GM23338 (cell line): ENCODE measurements around the gene PRKAA1. TPM values are rescaled to one million over a fixed set of nuclear protein-coding genes. Genes with fewer than 3 reads are reported as not detected.

Experiments
- ATAC-seq: fragments of 200-7000 bp; cut with Tn5 transposase; 3 replicates; pipeline ENCODE4 v1.9.1; 2020
- DNase-seq: peaks from one replicate; pipeline ENCODE4 v3.0.0-alpha.2; 2015; ENCODE audit warnings: low spot score
- H2AFZ ChIP-seq: fragments of 200-600 bp; sonication (generic); 2 replicates; pipeline ENCODE4 v1.8.0; 2016; ENCODE audit warnings: antibody characterized with exemption, mild to moderate bottlenecking, moderate library complexity
- H3F3A ChIP-seq: fragments of 200-600 bp; sonication (generic); replicated peaks from 2 replicates; pipeline ENCODE4 v1.8.0; 2017; ENCODE audit warnings: antibody characterized with exemption, mixed run types, low read depth
- H3K27ac ChIP-seq: fragments of 200-600 bp; sonication (generic); 2 replicates; pipeline ENCODE4 v1.6.1; 2016; ENCODE audit warnings: low read depth
- H3K27me3 ChIP-seq: fragments of 200-600 bp; sonication (generic); 2 replicates; pipeline ENCODE4 v1.8.0; 2016; ENCODE audit warnings: mild to moderate bottlenecking, mixed run types, moderate library complexity; ENCODE audit not compliant: insufficient read depth
- H3K36me3 ChIP-seq: fragments of 200-600 bp; sonication (generic); 2 replicates; pipeline ENCODE4 v1.8.0; 2016; ENCODE audit warnings: mild to moderate bottlenecking; ENCODE audit not compliant: insufficient read depth
- H3K4me1 ChIP-seq: fragments of 200-600 bp; sonication (generic); 2 replicates; pipeline ENCODE4 v1.8.0; 2016; ENCODE audit warnings: mild to moderate bottlenecking, moderate library complexity; ENCODE audit not compliant: insufficient read depth
- H3K4me2 ChIP-seq: fragments of 200-600 bp; sonication (generic); 2 replicates; pipeline ENCODE4 v1.7.1; 2017; ENCODE audit warnings: mixed run types
- H3K4me3 ChIP-seq: fragments of 200-600 bp; sonication (generic); 2 replicates; pipeline ENCODE4 v1.6.1; 2016; ENCODE audit warnings: mixed run types
- H3K79me2 ChIP-seq: fragments of 200-600 bp; sonication (generic); replicated peaks from 2 replicates; pipeline ENCODE4 v1.8.0; 2017; ENCODE audit warnings: mild to moderate bottlenecking; ENCODE audit not compliant: insufficient read depth
- H3K9me2 ChIP-seq: fragments of 200-600 bp; sonication (generic); 2 replicates; pipeline ENCODE4 v1.8.0; 2017; ENCODE audit not compliant: insufficient read depth
- H4K20me1 ChIP-seq: fragments of 200-600 bp; sonication (generic); replicated peaks from 2 replicates; pipeline ENCODE4 v1.8.0; 2017; ENCODE audit warnings: mild to moderate bottlenecking; ENCODE audit not compliant: insufficient read depth
- H3K27ac Mint-ChIP-seq: 2 replicates; pipeline ENCODE4 v1.8.0; 2020; ENCODE audit warnings: inconsistent platforms, mild to moderate bottlenecking, moderate library complexity, mixed read lengths
- H3K27me3 Mint-ChIP-seq: 3 replicates; pipeline ENCODE4 v1.8.0; 2022; ENCODE audit warnings: low read depth, mild to moderate bottlenecking, moderate library complexity, mixed read lengths, inconsistent platforms; ENCODE audit not compliant: insufficient read depth, poor library complexity
- H3K36me3 Mint-ChIP-seq: 3 replicates; pipeline ENCODE4 v1.8.0; 2021; ENCODE audit warnings: low read depth, mild to moderate bottlenecking, inconsistent platforms, moderate library complexity, mixed read lengths
- H3K4me1 Mint-ChIP-seq: 3 replicates; pipeline ENCODE4 v1.8.0; 2020; ENCODE audit warnings: mild to moderate bottlenecking, inconsistent platforms, mixed read lengths
- H3K4me3 Mint-ChIP-seq: 3 replicates; pipeline ENCODE4 v1.8.0; 2021; ENCODE audit warnings: moderate library complexity, mild to moderate bottlenecking, inconsistent platforms, mixed read lengths
- H3K9me3 Mint-ChIP-seq: 3 replicates; pipeline ENCODE4 v1.8.0; 2020; ENCODE audit warnings: moderate library complexity, mild to moderate bottlenecking, inconsistent platforms, mixed read lengths
- CREB1 ChIP-seq: fragments of 250-450 bp; sonication (Bioruptor Pico); IDR thresholded peaks from 2 replicates; pipeline ENCODE4 v1.5.0; 2020; ENCODE audit warnings: low read depth, mild to moderate bottlenecking, moderate library complexity
- JUNB ChIP-seq: IDR thresholded peaks from one replicate; pipeline ENCODE4 v1.6.1; 2016; ENCODE audit warnings: antibody characterized with exemption; ENCODE audit not compliant: unreplicated experiment
- NANOG ChIP-seq: IDR thresholded peaks from 2 replicates; pipeline ENCODE4 v1.6.1; 2016; ENCODE audit warnings: antibody characterized with exemption, borderline replicate concordance
- ZNF331 ChIP-seq: fragments of 250-450 bp; sonication (Bioruptor Pico); IDR thresholded peaks from 2 replicates; pipeline ENCODE4 v1.5.0; 2020; ENCODE audit warnings: low read depth, mild to moderate bottlenecking, moderate library complexity
- polyA plus RNA-seq: library from polyadenylated mRNA; unstranded; fragments of >200 nt; fragmentation: Nextera tagmentation; extraction: Ambion mirVana; gene quantifications from 2 replicates; pipeline ENCODE4 v1.2.1, GENCODE V29; 2016
- total RNA-seq: library from RNA; depleted of rRNA; stranded (reverse); fragments of >200 nt; shearing (Covaris generic); gene quantifications from 2 replicates; pipeline ENCODE4 v1.2.3, GENCODE V29; 2014
- TF ChIP-seq, protein P1 (sequence below): IDR thresholded peaks from 2 replicates; pipeline ENCODE4 v1.6.1; 2016; ENCODE audit warnings: antibody characterized with exemption
- TF ChIP-seq, protein P2 (sequence below), 2 experiments: fragments of 200-600 bp in 1 of 2; sonication (generic) in 1 of 2; conservative IDR thresholded peaks; 2 replicates each; pipeline versions ENCODE4 v1.5.1 to v1.6.1; 2016 to 2017; ENCODE audit warnings: antibody characterized with exemption in 2 of 2, low read depth in 2 of 2, mild to moderate bottlenecking in 2 of 2, moderate library complexity in 1 of 2
- TF ChIP-seq, protein P3 (sequence below): fragments of 250-450 bp; sonication (Bioruptor Pico); IDR thresholded peaks from 2 replicates; pipeline ENCODE4 v1.5.0; 2020; ENCODE audit warnings: mild to moderate bottlenecking, moderate library complexity

PRKAA1 gene
- total and polyA plus RNA-seq, 2 experiments from 2014 or later = 10.3 to 35.0 TPM

GRCh38 chr5:40738502-40738901, 59.7 kb downstream of the PRKAA1 start (continued):
- TF ChIP-seq, protein P1, sequence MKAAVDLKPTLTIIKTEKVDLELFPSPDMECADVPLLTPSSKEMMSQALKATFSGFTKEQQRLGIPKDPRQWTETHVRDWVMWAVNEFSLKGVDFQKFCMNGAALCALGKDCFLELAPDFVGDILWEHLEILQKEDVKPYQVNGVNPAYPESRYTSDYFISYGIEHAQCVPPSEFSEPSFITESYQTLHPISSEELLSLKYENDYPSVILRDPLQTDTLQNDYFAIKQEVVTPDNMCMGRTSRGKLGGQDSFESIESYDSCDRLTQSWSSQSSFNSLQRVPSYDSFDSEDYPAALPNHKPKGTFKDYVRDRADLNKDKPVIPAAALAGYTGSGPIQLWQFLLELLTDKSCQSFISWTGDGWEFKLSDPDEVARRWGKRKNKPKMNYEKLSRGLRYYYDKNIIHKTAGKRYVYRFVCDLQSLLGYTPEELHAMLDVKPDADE = no peak
- no peak for TF ChIP-seq NANOG

GRCh38 chr5:40736103-40736875, 61.9 kb downstream of the PRKAA1 start:
- Mint-ChIP-seq H3K4me3 (no peak overlapping the region), H3K27me3 (peaks cover 2% of the 10 kb centered on the region), H3K4me1 (no peaks in the 10 kb centered on the region; the same call in 2 of the 3 replicates), H3K27ac (no peak overlapping the region), H3K9me3 (peaks cover 4% of the 10 kb centered on the region; the same call in 1 of the 3 replicates), H3K36me3 (peaks cover 12% of the 10 kb centered on the region; the same call in 2 of the 3 replicates)
- DNase-seq (peak; percentile 71), ATAC-seq (peak; percentile 48; the same call in 2 of the 3 replicates)
- Histone ChIP-seq H3K4me3 (no peak overlapping the region), H3K79me2 (no peaks in the 10 kb centered on the region), H3F3A (no peaks in the 10 kb centered on the region), H3K27me3 (no peaks in the 10 kb centered on the region), H3K9me2 (no peaks in the 10 kb centered on the region), H3K36me3 (no peaks in the 10 kb centered on the region), H2AFZ (no peak overlapping the region), H3K27ac (no peak overlapping the region), H3K4me2 (no peak overlapping the region), H3K4me1 (no peaks in the 10 kb centered on the region), H4K20me1 (no peaks in the 10 kb centered on the region; the same call in 1 of the 2 replicates)
- TF ChIP-seq, protein P2, sequence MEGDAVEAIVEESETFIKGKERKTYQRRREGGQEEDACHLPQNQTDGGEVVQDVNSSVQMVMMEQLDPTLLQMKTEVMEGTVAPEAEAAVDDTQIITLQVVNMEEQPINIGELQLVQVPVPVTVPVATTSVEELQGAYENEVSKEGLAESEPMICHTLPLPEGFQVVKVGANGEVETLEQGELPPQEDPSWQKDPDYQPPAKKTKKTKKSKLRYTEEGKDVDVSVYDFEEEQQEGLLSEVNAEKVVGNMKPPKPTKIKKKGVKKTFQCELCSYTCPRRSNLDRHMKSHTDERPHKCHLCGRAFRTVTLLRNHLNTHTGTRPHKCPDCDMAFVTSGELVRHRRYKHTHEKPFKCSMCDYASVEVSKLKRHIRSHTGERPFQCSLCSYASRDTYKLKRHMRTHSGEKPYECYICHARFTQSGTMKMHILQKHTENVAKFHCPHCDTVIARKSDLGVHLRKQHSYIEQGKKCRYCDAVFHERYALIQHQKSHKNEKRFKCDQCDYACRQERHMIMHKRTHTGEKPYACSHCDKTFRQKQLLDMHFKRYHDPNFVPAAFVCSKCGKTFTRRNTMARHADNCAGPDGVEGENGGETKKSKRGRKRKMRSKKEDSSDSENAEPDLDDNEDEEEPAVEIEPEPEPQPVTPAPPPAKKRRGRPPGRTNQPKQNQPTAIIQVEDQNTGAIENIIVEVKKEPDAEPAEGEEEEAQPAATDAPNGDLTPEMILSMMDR (conservative IDR thresholded peaks at IDR 0.05; ENCODE audit: low read depth in 2 of 2) = peak; percentile 71 to 73
- TF ChIP-seq NANOG = no peak

GRCh38 chr5:40735609-40736008, 62.6 kb downstream of the PRKAA1 start:
- Mint-ChIP-seq H3K27me3 (peaks cover 2% of the 10 kb centered on the region), H3K36me3 (peaks cover 8% of the 10 kb centered on the region; the same call in 2 of the 3 replicates), H3K4me3 (no peak overlapping the region), H3K27ac (no peak overlapping the region), H3K4me1 (no peaks in the 10 kb centered on the region; the same call in 2 of the 3 replicates), H3K9me3 (peaks cover 3% of the 10 kb centered on the region; the same call in 1 of the 3 replicates)
- ATAC-seq (no peak), DNase-seq (no peak)
- H3K79me2 ChIP-seq = no peaks in the 10 kb centered on the region
- H2AFZ ChIP-seq = no peak overlapping the region
- H3K9me2 ChIP-seq = no peaks in the 10 kb centered on the region
- H3K4me1 ChIP-seq = no peaks in the 10 kb centered on the region
- no peak overlapping the region for H3K27ac ChIP-seq
- H3K4me3 ChIP-seq = no peak overlapping the region
- H3K4me2 ChIP-seq = no peak overlapping the region
- H4K20me1 ChIP-seq = no peaks in the 10 kb centered on the region; the same call in 1 of the 2 replicates
- no peaks in the 10 kb centered on the region for H3K27me3 ChIP-seq
- TF ChIP-seq CREB1 (no peak), ZNF331 (CRISPR knock-in tag) (no peak), JUNB (no peak)
- TF ChIP-seq, protein P3, sequence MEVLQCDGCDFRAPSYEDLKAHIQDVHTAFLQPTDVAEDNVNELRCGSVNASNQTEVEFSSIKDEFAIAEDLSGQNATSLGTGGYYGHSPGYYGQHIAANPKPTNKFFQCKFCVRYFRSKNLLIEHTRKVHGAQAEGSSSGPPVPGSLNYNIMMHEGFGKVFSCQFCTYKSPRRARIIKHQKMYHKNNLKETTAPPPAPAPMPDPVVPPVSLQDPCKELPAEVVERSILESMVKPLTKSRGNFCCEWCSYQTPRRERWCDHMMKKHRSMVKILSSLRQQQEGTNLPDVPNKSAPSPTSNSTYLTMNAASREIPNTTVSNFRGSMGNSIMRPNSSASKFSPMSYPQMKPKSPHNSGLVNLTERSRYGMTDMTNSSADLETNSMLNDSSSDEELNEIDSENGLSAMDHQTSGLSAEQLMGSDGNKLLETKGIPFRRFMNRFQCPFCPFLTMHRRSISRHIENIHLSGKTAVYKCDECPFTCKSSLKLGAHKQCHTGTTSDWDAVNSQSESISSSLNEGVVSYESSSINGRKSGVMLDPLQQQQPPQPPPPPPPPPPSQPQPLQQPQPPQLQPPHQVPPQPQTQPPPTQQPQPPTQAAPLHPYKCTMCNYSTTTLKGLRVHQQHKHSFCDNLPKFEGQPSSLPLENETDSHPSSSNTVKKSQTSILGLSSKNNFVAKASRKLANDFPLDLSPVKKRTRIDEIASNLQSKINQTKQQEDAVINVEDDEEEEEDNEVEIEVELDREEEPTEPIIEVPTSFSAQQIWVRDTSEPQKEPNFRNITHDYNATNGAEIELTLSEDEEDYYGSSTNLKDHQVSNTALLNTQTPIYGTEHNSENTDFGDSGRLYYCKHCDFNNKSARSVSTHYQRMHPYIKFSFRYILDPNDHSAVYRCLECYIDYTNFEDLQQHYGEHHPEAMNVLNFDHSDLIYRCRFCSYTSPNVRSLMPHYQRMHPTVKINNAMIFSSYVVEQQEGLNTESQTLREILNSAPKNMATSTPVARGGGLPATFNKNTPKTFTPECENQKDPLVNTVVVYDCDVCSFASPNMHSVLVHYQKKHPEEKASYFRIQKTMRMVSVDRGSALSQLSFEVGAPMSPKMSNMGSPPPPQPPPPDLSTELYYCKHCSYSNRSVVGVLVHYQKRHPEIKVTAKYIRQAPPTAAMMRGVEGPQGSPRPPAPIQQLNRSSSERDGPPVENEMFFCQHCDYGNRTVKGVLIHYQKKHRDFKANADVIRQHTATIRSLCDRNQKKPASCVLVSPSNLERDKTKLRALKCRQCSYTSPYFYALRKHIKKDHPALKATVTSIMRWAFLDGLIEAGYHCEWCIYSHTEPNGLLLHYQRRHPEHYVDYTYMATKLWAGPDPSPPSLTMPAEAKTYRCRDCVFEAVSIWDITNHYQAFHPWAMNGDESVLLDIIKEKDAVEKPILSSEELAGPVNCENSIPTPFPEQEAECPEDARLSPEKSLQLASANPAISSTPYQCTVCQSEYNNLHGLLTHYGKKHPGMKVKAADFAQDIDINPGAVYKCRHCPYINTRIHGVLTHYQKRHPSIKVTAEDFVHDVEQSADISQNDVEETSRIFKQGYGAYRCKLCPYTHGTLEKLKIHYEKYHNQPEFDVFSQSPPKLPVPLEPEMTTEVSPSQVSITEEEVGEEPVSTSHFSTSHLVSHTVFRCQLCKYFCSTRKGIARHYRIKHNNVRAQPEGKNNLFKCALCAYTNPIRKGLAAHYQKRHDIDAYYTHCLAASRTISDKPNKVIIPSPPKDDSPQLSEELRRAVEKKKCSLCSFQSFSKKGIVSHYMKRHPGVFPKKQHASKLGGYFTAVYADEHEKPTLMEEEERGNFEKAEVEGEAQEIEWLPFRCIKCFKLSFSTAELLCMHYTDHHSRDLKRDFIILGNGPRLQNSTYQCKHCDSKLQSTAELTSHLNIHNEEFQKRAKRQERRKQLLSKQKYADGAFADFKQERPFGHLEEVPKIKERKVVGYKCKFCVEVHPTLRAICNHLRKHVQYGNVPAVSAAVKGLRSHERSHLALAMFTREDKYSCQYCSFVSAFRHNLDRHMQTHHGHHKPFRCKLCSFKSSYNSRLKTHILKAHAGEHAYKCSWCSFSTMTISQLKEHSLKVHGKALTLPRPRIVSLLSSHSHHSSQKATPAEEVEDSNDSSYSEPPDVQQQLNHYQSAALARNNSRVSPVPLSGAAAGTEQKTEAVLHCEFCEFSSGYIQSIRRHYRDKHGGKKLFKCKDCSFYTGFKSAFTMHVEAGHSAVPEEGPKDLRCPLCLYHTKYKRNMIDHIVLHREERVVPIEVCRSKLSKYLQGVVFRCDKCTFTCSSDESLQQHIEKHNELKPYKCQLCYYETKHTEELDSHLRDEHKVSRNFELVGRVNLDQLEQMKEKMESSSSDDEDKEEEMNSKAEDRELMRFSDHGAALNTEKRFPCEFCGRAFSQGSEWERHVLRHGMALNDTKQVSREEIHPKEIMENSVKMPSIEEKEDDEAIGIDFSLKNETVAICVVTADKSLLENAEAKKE (CRISPR knock-in tag) = no peak
- H3K36me3 ChIP-seq = no peaks in the 10 kb centered on the region
- H3F3A ChIP-seq = no peaks in the 10 kb centered on the region
